ENCODE results near the gene AACS.
"Not testable (repeated sequence)": the region's sequence is repeated elsewhere in the genome, so short reads cannot be mapped to it uniquely, and the experiment has no call there.

The AACS gene

DNA sequence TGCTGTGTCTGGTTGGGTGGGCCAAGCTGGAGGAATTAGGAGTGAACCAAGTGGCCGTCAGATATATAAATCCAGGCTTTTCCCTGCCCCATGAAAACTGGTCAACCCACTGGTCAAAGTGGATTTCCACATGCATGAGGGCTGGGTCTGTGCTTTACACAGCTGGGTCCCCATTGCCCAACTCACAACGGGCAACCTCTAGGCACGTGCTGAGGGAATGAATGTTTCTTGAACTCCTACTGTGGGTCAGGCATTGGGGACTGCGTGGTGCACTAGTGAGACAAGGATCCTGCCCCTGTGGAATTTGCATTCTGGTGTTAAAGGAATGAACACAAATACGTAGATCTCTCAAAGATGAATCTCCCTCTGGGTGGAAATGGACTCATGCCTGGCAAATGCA, 7.5 kb upstream of the AACS start:
- no peak for DNase-seq

DNA sequence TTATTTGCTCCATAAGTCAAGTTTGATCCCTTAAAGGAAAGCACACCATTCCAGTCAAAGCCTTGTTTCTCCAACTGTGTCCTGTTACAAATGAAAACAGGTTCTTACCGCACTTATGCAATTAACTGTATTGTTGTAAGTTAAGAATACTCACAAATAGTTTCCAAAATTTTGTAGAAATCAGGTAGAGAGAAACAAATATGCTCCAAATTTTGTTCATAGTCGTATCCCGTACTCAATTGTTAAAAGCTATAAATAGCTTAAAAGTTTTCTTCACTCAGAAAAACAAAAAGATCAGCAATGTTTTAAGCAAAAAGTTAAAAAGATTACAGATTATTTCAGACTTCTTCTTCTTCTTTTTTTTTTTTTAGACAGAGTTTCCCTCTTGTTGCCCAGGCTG, 4.0 kb upstream of the AACS start:
- no peak for DNase-seq

DNA sequence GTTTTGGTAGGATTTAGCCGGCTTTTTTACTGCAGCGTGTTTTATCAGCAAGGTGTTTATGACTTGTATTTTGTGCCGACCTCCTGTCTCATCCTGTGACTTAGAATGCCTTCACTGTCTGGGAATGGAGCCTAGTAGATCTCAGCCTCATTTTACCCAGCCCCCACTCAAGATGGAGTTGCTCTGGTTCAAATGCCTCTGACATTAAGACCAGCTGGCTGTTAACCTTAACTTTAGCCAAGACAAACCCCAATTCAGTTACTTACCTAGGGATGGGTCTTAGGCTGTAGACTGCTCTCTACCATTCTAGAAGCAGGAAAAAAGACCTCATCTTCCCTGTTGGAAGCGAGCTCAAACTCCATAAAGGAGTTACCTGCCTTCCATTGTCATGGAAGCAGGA, 1.7 kb upstream of the AACS start:
- DNase-seq = not testable (repeated sequence)

DNA sequence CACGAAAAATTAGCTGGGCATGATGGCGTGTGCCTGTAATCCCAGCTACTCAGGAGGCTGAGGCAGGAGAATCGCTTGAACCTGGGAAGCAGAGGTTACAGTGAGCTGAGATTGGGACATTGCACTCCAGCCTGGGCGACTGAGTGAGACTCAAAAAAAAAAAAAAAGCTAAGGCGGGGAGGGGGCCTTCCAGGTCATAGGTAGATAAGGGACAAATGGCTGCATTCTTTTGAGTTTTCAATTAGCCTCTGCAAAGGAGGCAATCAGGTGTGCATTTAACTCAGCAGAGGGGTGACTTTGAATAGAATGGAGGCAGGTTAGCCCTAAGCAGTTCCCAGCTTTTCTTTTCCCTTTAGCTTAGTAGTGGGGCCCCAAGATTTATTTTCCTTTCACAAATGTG, 743 bp upstream of the AACS start:
- DNase-seq = no peak

DNA sequence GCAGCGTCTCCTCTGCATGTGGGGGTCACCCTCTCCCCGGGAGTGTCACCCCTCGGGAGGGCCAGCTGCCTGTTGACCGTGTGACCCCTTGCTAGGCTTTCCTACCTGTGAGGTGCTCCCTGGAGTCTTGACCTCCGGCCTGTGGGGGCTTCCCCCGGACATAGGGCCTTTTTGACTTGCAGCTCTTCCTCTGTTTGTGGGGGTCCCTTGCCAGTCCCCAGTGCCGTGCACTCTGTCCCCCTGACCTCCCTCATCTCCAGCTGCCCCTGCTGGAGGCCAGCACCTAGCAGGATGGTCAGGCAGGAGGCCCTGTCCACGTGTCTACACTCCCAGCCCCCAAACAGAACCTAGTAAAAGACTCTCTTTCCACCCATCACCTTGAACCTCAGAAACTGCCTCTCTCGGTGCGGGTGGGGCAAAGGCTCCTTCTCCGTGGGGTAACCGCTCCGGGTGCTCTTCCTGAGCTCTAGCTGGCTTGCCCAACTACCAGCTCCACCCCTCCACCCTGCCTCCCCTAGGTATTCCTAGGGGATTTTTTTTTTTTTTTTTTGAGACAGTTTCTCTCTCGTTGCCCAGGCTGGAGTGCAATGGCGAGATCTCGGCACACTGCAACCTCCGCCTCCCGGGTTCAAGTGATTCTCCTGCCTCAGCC, 810 bp downstream of the AACS start:
- DNase-seq = no peak

DNA sequence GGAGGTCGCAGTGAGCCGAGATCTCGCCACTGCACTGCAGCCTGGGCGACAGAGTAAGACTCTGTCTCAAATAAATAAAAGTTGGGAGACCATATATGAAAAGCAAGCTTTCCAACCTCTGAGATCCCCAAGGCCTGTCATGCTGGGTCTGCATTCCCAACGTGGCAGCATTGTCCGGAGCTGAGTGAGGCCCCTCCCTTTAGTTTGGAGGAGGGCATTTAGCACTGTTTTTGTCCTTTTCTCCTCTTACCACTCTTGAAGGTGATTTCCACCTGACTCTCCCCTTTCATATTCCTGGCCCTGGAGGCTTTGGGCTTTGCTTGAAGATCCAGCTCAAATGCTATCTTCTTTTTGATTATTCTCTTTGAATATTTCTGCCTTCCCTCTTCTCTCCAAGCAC, 3.2 kb downstream of the AACS start:
- no peak for DNase-seq

DNA sequence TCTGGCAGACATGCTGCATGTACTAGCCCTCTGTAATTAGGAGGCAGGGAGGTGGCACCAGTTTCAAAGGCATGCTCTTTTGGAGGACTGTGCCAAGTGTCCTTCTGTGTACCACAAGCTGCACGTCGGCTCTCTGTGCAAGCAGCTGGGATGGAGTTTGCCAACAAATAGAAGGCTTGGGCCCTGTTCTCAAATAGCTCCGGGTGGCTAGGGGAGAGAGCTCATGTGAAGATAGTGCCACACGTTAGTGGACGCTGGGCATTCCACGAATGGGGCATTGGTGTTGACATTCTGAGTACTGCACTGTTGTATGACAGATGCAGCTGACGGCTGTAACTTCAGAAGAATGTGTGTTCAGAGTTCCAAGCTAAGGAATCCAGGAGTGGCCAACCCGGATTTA, 4.4 kb downstream of the AACS start:
- DNase-seq = no peak

DNA sequence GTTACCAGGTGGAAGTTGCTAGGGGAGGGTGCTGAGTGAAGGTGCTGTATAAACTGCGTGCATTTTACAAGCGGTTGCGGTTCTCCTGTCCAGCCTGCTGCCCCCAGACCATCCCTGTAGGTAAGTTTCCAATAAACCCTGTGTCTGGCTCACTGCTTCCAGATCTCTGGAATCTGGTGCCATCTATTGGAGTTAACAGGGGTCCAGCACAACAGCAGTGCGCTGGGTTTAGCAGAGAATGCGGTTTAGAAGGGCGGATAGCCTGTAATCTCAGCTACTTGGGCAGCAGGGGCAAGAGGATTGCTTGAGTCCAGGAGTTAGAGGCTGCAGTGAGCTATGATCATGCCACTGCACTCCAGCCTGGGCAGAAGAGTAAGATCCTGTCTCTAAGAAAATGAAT, 4.9 kb downstream of the AACS start:
- DNase-seq = no peak

DNA sequence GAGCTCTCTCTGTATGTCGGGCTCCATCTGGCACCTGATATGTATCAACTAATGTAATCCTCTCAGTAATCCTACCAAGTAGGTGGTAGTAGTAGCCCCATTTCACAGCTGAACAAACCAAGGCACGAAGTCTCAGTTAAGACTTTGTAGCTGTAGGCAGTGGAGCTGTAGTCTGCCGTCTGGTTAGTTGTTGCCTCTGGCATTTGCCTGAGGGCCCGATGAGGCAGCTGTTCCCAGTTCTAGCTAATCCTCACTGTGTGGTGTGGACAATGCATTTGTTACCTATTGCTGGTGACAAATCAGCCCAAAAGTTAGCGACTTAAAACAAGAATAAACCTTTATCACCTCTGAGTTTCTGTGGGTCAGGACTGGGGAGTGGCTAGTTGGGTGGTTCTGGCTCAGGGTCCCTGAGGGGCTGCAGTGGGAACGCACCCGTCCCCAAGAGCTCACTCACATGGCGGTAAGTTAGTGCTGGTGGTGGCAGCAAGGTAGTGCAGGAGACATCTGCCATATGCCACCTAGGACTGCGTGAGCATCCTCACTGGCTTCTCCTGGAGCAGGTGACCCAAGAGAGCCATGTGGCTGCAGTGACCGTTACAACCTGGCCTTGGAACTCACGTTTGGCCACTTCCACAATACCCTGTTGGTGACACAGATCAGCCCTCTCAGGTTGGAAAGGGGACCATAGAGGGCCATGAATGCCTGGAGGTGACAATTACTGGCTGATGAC, 5.6 kb downstream of the AACS start:
- DNase-seq = no peak

DNA sequence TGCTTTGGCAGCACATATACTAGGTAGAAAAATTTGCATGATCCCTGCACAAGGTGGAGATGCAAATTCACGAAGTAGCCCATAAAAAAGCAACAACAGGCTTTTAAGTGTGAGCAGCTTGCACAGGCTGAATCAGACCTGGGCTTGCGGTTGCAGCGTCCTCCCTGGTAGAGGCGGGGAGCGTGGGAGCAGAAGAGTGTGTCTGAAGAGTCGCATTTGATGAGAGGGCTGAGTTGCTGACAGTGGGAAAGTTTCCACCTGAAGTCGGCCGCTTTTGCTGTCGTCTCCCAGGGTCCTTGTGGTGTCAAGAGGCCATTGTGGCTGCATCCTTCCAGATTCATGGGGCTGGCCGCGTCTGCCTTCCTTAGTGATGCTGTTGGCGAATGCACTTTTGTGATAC, 6.2 kb downstream of the AACS start:
- DNase-seq = no peak

DNA sequence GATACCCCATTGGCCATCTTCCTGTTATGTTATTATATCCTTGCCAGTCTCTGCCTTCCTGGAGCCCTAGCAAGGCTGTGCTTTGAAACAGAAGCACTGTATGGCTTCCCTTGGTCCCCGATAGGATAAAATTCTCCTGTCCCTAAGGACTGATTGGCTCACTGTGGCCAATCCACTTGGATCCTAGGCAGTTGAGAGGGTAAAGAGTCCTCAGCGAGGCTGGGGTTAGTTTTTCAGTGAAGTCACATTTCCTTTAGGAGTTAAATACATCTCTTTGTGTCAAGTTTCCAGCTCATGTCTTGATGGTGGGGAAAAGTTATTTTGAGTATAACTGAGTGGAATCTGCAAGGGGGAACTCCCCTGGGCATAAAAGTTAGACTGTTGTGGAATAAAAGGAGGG, 7.3 kb downstream of the AACS start:
- DNase-seq = no peak

DNA sequence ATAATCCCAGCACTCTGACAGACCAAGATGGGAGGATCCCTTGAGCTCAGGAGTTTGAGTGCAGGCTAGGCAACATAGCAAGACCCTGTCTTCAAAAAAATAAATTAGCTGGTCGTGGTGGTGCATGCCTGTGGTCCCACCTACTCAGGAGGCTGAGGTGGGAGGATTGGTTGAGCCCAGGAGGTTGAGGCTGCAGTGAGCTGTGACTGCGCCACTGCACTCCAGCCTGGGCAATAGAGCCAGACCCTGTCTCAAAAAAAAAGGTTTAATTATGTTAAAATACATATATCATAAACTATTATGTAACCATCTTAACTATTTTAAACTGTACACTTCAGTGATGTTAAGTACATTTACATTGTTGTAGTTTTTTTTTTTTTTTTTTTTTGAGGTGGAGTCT, 9.1 kb downstream of the AACS start:
- DNase-seq = not testable (repeated sequence)

DNA sequence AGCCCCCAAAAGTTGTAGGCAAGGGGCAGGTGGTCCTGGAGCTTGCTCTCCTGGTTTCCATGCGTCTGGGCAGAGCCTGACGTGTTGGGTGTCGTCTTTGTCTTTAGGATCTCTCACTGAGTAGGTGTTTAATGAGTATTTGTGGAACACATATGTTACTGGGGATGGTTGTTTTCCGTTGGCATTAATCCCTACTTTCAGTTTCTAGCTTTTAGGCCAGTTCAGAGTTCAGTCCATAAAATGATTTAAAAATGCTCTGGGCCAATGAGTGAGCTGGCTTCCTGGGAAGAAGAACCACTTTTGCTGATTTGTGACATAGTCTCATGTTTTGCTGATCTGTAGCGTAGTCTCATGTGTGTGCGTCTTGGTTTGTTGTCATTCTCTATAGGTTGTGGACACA, 10.9 kb downstream of the AACS start:
- DNase-seq = no peak

DNA sequence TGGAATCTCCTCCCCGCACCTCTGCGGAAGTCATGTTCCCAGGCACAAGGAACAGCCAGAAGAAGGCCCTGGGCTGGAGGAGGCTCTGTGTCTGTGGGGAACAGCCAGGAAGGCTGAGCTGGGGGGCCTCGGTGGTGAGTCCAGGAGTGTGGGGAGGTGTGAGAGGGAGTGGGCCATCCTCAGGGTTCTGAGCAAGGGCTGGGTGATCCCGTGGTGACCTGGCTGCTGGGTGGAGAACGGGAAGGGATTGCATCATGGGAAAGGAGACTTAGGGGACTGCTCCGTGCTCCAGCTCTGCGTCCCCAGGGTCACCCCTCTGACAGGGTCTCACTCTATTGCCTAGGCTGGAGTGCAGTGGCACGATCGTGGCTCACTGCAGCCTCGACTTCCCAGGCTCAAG, 13.8 kb downstream of the AACS start:
- no peak for DNase-seq

DNA sequence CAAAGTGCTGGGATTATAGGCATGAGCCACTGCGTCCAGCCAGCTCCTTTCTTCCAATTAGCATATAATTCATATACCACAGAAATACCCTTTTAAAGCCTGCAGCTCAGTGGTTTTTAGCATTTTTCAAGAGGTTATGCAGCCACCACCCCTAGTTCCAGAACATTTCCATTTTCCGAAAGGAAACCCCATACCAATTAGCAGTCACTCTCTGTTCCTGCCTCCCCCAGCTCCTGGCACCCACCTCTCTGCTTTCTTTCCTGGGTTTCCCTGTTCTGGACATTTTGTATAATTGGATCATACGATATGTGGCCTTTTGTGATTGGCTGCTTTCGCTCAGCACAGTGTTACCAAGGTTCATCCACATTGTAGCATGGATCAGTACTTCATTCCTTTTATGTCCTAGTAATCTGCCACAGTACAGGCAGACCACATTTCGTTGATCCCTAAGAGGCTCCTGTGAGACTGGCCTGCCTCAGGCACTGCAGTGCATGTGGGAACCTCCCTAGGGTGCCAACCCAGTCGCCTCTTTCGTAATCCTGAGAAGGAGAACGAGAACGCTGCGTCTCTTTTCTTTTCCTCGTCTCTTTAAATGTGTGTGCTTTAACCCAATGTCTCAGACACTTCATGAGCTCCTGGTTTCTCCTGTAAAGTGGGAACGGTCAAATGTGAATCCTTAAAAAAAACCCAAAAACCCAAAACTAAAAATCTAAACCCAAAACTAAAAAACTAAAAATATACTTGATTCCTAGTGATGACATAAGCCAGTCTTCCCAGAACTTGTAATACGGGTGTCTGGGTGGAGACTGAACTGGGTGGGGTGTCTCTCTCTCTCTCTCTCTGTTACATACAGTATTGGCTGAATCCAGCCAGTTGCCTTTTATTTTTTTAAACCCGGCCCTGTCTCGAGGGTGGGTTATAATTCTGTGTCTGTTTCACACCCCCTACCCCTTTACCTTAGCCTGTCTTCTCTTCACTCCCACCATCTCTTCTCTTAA, 14.7 kb downstream of the AACS start:
- no peak for DNase-seq

DNA sequence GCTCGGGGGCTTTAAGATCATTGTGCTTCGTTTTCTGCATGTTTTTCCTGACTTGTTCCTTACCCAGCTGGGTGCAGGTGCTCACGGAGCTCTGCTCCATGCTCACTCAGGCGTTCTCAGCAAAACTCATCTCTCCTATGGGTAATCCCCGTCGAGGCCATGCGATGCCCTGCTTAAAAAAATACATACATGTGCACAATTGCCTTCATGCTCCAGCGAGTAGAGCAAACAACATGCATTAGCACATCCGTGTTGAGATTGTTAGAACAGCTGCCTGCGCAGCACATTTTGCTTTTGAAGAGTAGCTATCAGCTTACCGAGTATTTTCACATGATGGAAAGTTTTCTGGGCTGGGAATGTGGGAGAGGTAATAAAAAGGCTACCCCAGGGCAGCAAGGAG, 16.2 kb downstream of the AACS start:
- peak; percentile 100 for DNase-seq

DNA sequence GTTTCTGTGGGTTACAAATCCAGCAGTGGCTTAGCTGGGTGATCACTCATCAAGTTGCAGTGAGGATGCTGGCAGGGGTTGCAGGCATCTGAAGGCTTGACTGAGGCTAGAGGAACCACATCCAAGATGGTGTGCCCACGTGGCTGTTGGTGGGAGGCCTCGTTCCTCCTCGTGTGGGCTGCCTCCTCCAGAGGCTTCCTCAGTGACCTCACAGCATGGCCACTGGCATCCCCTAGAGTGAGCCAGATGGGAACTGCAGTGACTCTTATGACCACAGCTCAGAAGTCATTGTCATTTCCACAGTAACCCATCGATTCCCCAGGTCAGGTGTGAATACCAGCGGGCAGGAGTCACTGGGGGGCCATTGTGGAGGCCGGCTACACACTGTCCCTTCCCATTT, 17.8 kb downstream of the AACS start:
- DNase-seq = no peak

DNA sequence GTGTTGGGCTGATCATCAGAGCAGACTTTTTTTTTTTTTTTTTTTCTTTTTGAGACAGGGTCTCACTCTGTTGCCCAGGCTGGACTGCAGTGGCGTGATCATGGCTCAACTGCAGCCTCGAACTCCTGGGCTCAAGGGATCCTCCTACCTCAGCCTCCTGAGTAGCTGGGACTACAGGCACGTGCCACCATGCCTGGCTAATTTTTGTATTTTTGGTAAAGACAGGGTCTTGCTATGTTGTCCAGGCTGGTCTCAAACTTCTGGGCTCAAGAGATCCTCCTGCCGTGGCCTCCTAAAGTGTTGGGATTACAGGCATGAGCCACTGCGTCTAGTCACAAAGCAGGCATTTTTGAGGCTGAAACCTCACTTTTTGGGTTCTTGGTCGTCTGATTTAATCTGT, 23.0 kb downstream of the AACS start:
- DNase-seq = not testable (repeated sequence)

DNA sequence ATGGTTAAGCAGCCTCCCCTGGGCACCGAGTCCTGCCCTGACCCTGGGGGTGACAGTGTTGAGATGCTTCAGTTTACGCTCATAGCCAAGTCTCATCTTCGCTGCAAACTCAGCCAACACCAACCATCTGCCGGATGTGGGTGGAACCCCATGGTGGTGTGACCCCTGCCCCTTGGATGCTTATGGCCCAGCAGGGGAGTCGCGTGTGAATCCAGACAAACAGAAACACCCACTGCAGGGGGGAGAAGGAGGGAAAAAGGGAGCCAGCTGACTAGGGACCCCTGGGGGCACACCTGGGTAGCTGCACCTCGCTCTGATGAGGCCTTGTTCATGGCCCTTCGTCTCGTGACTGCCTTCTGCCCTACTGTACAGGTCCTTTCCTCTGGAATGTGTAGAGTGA, 23.8 kb downstream of the AACS start:
- DNase-seq = no peak

DNA sequence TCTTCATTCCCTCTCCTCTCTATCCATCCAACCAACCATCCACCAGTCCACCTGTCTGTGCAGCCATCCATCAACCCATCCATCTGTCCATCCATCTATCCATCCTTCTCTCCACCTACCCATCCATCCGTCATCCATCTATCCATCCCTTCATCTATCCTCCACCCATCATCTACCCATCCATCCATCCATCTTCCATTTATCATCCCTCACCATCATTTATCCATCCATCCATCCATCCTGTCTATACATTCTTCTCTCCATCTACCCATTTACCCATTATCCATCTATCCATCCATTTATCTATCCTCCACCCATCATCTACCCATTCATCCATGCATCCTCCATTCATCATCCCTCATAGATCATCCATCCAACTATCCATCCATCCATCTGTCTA, 24.4 kb downstream of the AACS start:
- no peak for DNase-seq

DNA sequence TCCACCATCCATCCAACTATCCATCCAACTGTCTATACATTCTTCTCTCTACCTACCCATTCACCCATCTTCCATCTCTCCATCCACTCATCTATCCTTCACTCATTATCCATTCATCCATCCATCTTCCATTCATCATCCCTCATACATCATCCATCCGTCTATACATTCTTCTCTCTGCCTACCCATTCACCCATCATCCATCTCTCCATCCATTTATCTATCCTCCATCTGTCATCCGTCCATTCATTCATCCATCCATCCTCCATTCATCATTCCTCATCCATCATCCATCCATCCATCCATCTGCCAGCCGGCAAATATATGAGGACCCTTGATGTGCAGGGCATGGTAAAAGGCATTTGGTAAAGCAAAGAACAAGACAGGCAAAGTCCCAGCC, 25.2 kb downstream of the AACS start:
- no peak for DNase-seq

DNA sequence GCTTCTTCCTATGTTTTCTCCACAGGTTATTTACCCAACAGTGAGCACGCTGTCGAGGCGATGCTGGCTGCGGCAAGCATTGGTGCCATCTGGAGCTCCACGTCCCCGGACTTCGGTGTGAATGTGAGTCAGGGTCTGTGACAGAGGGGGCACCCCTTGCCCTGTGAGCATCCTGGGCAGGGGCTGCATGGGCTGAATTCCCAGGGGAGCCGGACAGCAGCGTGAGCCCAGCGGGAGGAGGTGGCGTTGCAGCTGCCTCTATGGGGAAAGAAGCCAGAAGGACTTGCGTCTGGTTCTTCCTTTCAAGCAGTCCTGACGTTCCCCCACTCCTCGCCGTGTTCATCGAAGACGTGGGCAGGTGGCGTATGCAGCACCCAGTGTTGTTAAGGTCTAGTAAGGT, 26.2 kb downstream of the AACS start:
- no peak for DNase-seq

DNA sequence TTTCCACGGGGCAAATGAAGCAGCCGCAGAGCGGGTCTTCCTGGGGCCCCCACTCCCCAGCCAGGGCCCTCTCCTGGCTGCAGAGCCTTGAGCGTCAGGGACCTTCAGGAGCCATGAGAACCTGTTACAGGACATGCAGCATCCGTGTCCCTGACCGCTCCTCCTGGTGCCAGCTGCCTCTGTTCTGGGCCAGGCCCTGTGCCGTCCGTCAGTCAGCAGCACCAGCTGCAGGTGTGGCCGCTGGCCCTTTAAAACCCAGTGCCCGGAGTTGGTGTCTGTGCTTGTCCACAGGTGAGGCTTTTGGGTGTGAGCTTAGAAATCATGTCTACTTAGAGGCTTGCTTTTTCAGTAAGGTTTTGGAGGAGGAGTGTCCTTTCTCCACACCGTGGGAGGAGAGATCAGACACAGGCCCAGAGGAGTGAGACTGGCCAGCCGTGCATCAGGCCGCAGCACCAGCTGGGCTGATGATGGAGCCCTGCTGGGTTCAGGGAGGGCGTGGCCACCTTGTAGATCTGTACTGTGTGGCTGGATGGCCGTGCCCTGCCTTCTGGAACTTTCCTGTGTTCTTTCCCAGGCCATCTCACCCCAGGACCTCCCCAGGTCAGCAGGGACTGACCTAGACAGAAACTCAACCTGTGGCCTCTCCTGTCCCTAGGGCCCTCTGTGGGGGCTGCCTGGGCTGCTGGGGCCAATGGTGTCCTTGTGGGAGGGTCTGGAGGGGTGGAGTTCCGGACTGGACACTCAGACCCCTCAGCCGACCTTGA, 27.1 kb downstream of the AACS start:
- DNase-seq = no peak
